ENCODE data around the gene PRRC2A.

Gene PRRC2A

GRCh38 chr6:31686483-31686882, 66.0 kb downstream of the PRRC2A start:
- no peaks in the 10 kb centered on the region for H3K9me3 ChIP-seq (replicated peaks; ENCODE audit: insufficient read depth, low read length)
- H3K27me3 ChIP-seq (replicated peaks; ENCODE audit: insufficient read depth, low read length) = no peaks in the 10 kb centered on the region
- no peak overlapping the region for H3K9ac ChIP-seq (ENCODE audit: low read length)
- no peaks in the 10 kb centered on the region for H3K36me3 ChIP-seq (replicated peaks; ENCODE audit: insufficient read depth, low read length)
- no peak overlapping the region for H3K4me2 ChIP-seq (ENCODE audit: low read depth, low read length)
- no peaks in the 10 kb centered on the region for H4K20me1 ChIP-seq (ENCODE audit: insufficient read depth, low read length)
- no peaks in the 10 kb centered on the region for H3K79me2 ChIP-seq (ENCODE audit: low read length)
- no peaks in the 10 kb centered on the region for H3K9me2 ChIP-seq (replicated peaks; ENCODE audit: insufficient read depth, low read length)
- H3K27ac ChIP-seq (ENCODE audit: low read length) = no peak overlapping the region
- no peaks in the 10 kb centered on the region for H3F3A ChIP-seq (ENCODE audit: insufficient read depth, low read length)
- no peak overlapping the region for H3K4me3 ChIP-seq (ENCODE audit: low read length)
- no peak for DNase-seq
- no peak overlapping the region for H2AFZ ChIP-seq (ENCODE audit: low read length)
- no peak for TF ChIP-seq EZH2 (optimal IDR thresholded peaks at IDR 0.05; ENCODE audit: low read depth, low read length)
- TF ChIP-seq EZH2phosphoT487 (IDR thresholded peaks at IDR 0.05; ENCODE audit: low read length) = no peak
- no peak for TF ChIP-seq CTCF (IDR thresholded peaks at IDR 0.05; ENCODE audit: low read length)
- H3K4me1 ChIP-seq (ENCODE audit: low read length) = no peaks in the 10 kb centered on the region

- Histone ChIP-seq H3K79me2 (ENCODE audit: low read length) (no peaks in the 10 kb centered on the region), H3K9me2 (replicated peaks; ENCODE audit: insufficient read depth, low read length) (no peaks in the 10 kb centered on the region), H4K20me1 (ENCODE audit: insufficient read depth, low read length) (no peaks in the 10 kb centered on the region), H3K4me3 (ENCODE audit: low read length) (no peak overlapping the region), H3K9ac (ENCODE audit: low read length) (no peak overlapping the region), H3F3A (ENCODE audit: insufficient read depth, low read length) (no peaks in the 10 kb centered on the region), H3K36me3 (replicated peaks; ENCODE audit: insufficient read depth, low read length) (no peaks in the 10 kb centered on the region), H3K27ac (ENCODE audit: low read length) (no peak overlapping the region), H3K9me3 (replicated peaks; ENCODE audit: insufficient read depth, low read length) (no peaks in the 10 kb centered on the region), H3K4me2 (ENCODE audit: low read depth, low read length) (no peak overlapping the region), H3K4me1 (ENCODE audit: low read length) (no peaks in the 10 kb centered on the region), H2AFZ (ENCODE audit: low read length) (no peak overlapping the region), H3K27me3 (replicated peaks; ENCODE audit: insufficient read depth, low read length) (no peaks in the 10 kb centered on the region)
- TF ChIP-seq EZH2 (optimal IDR thresholded peaks at IDR 0.05; ENCODE audit: low read depth, low read length) (no peak), EZH2phosphoT487 (IDR thresholded peaks at IDR 0.05; ENCODE audit: low read length) (no peak), CTCF (IDR thresholded peaks at IDR 0.05; ENCODE audit: low read length) (no peak)
- no peak for DNase-seq
Measured at GRCh38 chr6:31687321-31687720, 66.8 kb downstream of the PRRC2A start.
